SU-DHL-6 (cell line): ENCODE results near the gene RXRB.

Experiments
- EZH2phosphoT487 ChIP-seq: fragments of 200-600 bp; sonication (generic), shearing (Covaris generic); conservative IDR thresholded peaks from 2 replicates; pipeline ENCODE4 v1.6.1; 2018; ENCODE audit warnings: mild to moderate bottlenecking, antibody characterized with exemption, low read length, moderate library complexity, mixed read lengths
- TF ChIP-seq, protein P1 (sequence below): fragments of 200-600 bp; sonication (generic); IDR thresholded peaks from one replicate; pipeline ENCODE4 v1.5.1; 2017; ENCODE audit warnings: antibody characterized with exemption, mild to moderate bottlenecking, low read length, moderate library complexity; ENCODE audit not compliant: insufficient read depth, poor library complexity, severe bottlenecking

DNA sequence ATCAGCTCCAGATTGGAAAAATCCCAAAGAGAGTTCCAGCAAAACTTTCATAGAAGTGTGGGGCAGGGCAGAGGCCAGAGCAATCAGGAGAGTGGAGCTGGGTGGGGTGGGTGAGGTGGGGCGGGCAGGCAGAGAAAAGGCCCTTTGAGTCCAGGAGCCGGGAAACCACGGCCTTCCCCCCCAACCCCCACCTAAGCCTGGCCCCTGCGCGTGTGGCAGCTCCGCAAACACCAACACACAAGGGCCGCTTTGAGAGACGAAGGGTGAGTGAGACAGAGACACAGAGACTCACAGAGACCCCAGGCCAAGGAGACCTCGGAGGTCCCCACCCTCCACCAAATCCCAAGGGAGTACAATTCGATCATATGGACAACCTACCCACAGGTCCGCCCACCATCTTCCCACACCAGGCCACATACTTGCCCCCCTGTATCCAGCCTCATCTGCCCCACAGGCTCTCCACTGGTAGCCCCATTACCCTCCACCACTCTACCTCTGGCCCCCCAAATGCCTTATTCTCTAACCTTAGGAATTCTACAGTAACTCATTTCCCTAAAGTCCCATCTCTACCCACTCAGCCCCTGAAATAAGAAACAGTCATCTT is 9.9 kb downstream of the RXRB start:
- TF ChIP-seq, protein P1, sequence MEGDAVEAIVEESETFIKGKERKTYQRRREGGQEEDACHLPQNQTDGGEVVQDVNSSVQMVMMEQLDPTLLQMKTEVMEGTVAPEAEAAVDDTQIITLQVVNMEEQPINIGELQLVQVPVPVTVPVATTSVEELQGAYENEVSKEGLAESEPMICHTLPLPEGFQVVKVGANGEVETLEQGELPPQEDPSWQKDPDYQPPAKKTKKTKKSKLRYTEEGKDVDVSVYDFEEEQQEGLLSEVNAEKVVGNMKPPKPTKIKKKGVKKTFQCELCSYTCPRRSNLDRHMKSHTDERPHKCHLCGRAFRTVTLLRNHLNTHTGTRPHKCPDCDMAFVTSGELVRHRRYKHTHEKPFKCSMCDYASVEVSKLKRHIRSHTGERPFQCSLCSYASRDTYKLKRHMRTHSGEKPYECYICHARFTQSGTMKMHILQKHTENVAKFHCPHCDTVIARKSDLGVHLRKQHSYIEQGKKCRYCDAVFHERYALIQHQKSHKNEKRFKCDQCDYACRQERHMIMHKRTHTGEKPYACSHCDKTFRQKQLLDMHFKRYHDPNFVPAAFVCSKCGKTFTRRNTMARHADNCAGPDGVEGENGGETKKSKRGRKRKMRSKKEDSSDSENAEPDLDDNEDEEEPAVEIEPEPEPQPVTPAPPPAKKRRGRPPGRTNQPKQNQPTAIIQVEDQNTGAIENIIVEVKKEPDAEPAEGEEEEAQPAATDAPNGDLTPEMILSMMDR: no peak
- no peak for TF ChIP-seq EZH2phosphoT487
